ENCODE data around the gene FNBP1. TPM values are rescaled to one million over a fixed set of nuclear protein-coding genes. Genes with fewer than 3 reads are reported as not detected.

The FNBP1 gene
- total RNA-seq, 4 donors from 2014 or later: 13.3 to 30.0 (median 17.9) TPM

GRCh38 chr9:129923589-129923988, 119.4 kb downstream of the FNBP1 start:
- intact Hi-C loops (cut with DNase I; ENCODE audit: low total_unique reads) (no loop called here), in situ Hi-C loops (cut with MboI; ENCODE audit: low sequenced_read_pairs in 4 of 4) (no loop called here)
- TF ChIP-seq CTCF (IDR thresholded peaks at IDR 0.05 in 4 of 5, conservative IDR thresholded peaks at IDR 0.05 in 1 of 5) (no peak), POLR2A (IDR thresholded peaks at IDR 0.05) (no peak)
- H3K4me3 ChIP-seq: no peak overlapping the region
- no peak for ATAC-seq
- peaks cover 0 to 64% of the 10 kb centered on the region in 2 donors for H3K36me3 ChIP-seq
- H3K4me1 ChIP-seq: no peaks in the 10 kb centered on the region
- H3K27ac ChIP-seq: no peak overlapping the region
- no peak for DNase-seq
- no peaks in the 10 kb centered on the region for H3K27me3 ChIP-seq
- H3K9me3 ChIP-seq: no peaks in the 10 kb centered on the region

- TF ChIP-seq CTCF (IDR thresholded peaks at IDR 0.05 in 4 of 5, conservative IDR thresholded peaks at IDR 0.05 in 1 of 5) (no peak), POLR2A (IDR thresholded peaks at IDR 0.05) (no peak)
- in situ Hi-C loops (cut with MboI; ENCODE audit: low sequenced_read_pairs in 4 of 4): no loop called here
- no peaks in the 10 kb centered on the region for H3K9me3 ChIP-seq
- DNase-seq: no peak
- H3K27ac ChIP-seq: no peak overlapping the region
- intact Hi-C loops (cut with DNase I; ENCODE audit: low total_unique reads): no loop called here
- H3K4me1 ChIP-seq: no peaks in the 10 kb centered on the region
- no peaks in the 10 kb centered on the region for H3K27me3 ChIP-seq
- H3K36me3 ChIP-seq: peaks cover 0 to 49% of the 10 kb centered on the region in 2 donors
- H3K4me3 ChIP-seq: no peak overlapping the region
- ATAC-seq: no peak
Observed at GRCh38 chr9:129921905-129922304, 121.1 kb downstream of the FNBP1 start.

GRCh38 chr9:129919841-129920240, 123.1 kb downstream of the FNBP1 start:
- no peaks in the 10 kb centered on the region for H3K9me3 ChIP-seq
- ATAC-seq (no peak), DNase-seq (no peak)
- intact Hi-C loops (cut with DNase I; ENCODE audit: low total_unique reads) (no loop called here), in situ Hi-C loops (cut with MboI; ENCODE audit: low sequenced_read_pairs in 4 of 4) (no loop called here)
- no peaks in the 10 kb centered on the region for H3K4me1 ChIP-seq
- no peak overlapping the region for H3K4me3 ChIP-seq
- H3K27me3 ChIP-seq: no peaks in the 10 kb centered on the region
- no peak overlapping the region for H3K27ac ChIP-seq
- no peak for TF ChIP-seq POLR2A (IDR thresholded peaks at IDR 0.05)
- no peak for TF ChIP-seq CTCF (IDR thresholded peaks at IDR 0.05 in 4 of 5, conservative IDR thresholded peaks at IDR 0.05 in 1 of 5)
- peaks cover 0 to 36% of the 10 kb centered on the region in 2 donors for H3K36me3 ChIP-seq

- no peak for DNase-seq
- peaks cover 0 to 30% of the 10 kb centered on the region in 2 donors for H3K36me3 ChIP-seq
- no peaks in the 10 kb centered on the region for H3K27me3 ChIP-seq
- no peak for ATAC-seq
- no peak for TF ChIP-seq CTCF (IDR thresholded peaks at IDR 0.05 in 4 of 5, conservative IDR thresholded peaks at IDR 0.05 in 1 of 5)
- no peak for TF ChIP-seq POLR2A (IDR thresholded peaks at IDR 0.05)
- no peaks in the 10 kb centered on the region for H3K4me1 ChIP-seq
- H3K9me3 ChIP-seq: no peaks in the 10 kb centered on the region
- intact Hi-C loops (cut with DNase I; ENCODE audit: low total_unique reads): no loop called here
- no peak overlapping the region for H3K4me3 ChIP-seq
- no peak overlapping the region for H3K27ac ChIP-seq
- in situ Hi-C loops (cut with MboI; ENCODE audit: low sequenced_read_pairs in 4 of 4): no loop called here
Observed at GRCh38 chr9:129919277-129919676, 123.7 kb downstream of the FNBP1 start.

GRCh38 chr9:129918296-129918950, 124.6 kb downstream of the FNBP1 start:
- no peak overlapping the region for H3K4me3 ChIP-seq
- H3K36me3 ChIP-seq: peaks cover 0 to 21% of the 10 kb centered on the region in 2 donors
- no peaks in the 10 kb centered on the region for H3K4me1 ChIP-seq
- ATAC-seq (no peak), DNase-seq (no peak)
- H3K27ac ChIP-seq: no peak overlapping the region
- in situ Hi-C loops (cut with MboI; ENCODE audit: low sequenced_read_pairs in 4 of 4): no loop called here
- TF ChIP-seq POLR2A (IDR thresholded peaks at IDR 0.05) (no peak), CTCF (IDR thresholded peaks at IDR 0.05 in 4 of 5, conservative IDR thresholded peaks at IDR 0.05 in 1 of 5) (no peak)
- intact Hi-C loops (cut with DNase I; ENCODE audit: low total_unique reads): no loop called here
- no peaks in the 10 kb centered on the region for H3K9me3 ChIP-seq
- H3K27me3 ChIP-seq: no peaks in the 10 kb centered on the region
